A204.1 (cell line): ENCODE results near the gene KDM1B.
"Not testable (repeated sequence)": the region's sequence is repeated elsewhere in the genome, so short reads cannot be mapped to it uniquely, and the experiment has no call there.

Experiments
- FAIRE-seq: peaks from 2 replicates; lab custom pipeline; 2012; peaks lifted over from hg19 to GRCh38; lab: Jason Lieb, UNC

Gene KDM1B

DNA sequence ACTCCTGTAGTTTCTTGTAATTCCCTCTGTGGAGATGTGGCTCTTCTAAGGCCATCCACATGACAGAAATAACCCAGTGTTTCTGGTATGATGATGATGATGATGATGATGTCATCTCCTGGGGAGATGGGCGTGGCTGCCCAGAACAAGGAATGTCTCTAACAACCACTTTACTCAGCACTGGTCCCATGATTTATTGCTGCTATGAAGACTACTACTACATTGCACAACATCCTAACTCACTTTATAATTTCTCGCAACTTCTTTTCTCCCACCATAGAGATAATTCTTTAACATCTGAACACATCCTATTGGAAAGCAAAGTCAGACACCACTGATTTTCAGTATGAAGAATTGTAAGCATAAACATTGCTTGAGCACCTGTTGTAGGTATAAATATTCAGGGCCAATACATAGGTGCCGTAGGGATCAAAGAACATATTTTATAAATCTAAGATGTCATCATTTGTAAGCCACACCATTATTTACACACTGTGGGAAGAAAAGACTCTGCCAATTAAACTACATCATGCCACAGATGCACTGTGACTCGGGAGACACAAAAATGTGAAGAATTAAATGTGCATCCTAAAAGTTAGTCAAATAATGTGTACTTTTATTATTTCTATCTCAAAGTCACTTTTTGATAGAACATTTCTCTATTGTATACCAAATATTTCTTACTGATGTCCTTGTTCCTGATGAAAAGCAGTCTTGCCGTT lies 6.8 kb upstream of the KDM1B start:
- FAIRE-seq: no peak

DNA sequence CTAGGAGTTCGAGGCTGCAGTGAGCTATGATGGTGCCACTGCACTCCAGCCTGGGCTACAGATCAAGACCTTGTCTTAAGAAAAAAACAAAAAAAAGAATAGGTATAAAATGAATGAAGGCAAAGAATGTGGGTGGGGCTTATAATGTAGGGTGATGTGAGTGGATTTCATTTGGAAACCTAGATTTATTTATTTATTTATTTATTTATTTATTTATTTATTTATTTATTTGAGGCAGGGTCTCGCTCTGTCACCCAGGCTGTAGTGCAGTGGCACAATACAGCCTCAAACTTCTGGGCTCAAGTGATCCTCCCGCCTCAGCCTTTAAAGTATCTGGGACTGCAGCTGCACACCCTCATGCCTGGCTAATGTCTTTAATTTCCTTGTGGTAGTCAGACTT lies 3.8 kb upstream of the KDM1B start:
- not testable (repeated sequence) for FAIRE-seq

DNA sequence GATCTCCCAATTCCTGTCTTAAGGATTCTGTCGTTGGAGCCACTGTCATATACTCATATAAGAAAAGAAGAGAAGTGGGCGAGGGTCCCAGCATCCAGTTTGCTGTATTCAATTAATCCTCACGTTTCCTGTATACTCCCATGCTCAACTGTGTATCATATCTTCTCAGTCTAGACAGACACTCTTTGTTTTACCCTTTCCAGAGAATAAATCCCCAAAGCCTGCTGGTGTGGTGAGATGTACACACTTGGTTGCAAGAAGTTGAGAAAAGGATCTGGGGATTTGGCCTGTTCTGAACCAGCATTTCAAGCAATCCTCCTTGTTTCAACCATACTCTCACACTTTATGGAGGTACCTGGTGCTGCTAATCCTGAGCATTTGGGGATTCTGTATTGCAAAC lies 3.4 kb upstream of the KDM1B start:
- no peak for FAIRE-seq

DNA sequence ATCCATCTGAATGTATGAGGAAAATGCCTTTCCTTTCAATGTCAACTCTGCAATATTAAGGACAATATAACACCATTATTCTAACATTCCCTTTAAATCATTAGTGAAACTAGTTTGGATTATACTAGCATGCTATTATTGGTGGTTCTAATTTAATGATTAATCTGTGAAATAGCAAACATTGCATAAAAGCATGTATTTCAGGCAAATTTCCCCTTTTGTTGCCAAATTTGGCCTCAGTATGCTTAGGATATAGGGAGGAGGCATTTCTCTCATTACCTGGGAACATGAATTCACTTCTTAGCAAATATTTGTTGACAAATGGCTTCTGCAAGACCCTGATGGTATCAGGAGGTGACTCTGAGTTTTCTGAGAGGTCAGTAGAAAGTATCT lies 1.9 kb upstream of the KDM1B start:
- FAIRE-seq: no peak

DNA sequence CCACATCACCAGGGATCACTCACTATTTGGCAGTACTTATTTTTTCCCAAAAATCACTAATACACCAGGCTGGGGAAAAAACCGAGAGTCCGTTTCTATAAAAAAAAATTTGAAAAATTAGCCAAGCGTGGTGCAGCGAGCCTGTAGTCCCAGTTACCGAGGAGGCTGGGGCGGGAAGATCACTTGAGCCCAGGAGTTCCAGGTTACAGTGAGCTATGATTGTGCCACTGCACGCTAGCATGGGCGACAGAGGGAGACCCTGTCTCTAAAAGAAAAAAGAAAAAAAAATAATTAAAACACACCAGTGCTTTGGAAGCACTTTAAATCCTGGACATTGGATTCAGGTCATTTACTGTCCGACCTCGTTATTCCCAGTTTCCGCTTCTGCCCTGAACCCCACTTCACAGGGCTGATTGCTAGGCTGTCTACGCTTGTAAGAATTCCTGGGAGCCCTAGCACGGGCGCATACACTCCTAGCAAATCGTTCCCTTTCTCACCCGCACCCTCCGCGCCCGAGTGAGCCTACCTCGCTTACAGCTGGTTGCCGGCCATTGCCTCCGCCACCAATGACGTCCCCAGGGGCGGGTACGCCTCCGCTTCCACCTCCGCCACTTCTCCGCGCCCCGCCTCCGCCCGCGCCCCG lies 594 bp upstream of the KDM1B start, which contains the start of gene TPMT:
Gene TPMT (minus strand): TSS at position 571 of the 643 bp plus-strand sequence. CDS start 5,950 bp downstream, outside the sequence.
- FAIRE-seq: no peak

DNA sequence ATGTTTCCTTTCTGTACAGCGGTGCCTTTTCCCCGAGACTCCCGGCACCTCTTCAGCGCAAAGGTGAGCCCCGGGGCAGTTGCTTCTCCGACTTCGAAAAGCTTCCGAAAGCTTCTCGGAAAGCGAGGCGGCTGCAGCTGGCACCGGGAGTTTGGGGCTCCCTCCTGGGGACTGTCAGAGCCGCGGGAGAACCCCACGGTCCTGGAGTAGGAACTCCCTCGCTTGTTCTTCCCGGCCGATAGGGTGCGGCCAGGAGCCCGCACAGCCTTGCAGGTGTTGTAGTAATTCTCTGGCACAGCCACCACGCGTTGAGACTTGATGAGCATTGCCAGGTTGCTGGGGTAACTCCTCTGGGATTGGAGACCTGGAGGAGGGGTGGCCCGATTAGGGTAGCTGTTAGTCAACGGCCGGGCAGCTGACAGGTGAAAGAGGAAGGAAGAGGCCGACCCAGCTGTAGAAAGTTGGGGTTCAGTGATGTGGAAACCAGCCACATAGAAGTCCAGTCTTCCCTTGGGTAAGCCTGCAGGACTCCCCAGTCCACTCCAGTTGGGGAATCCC lies 721 bp downstream of the KDM1B start:
- FAIRE-seq: no peak

DNA sequence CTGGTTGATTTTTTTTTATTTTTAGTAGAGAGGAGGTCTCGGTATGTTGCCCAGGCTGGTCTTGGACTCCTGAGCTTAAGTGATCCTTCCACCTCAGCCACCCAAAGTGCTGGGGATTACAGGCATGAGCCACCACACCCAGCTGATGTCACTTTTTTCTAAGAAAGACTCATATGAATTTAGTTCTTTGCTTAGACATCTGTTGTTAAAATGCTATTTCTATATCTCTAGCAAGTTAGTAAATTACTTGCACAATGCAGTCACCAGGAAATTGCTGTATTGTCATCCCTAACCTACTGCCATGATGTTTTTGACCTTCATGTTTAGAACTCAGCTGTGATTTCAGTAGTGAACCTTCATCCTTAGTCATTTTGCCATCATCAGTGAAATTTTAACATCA lies 5.7 kb downstream of the KDM1B start:
- no peak for FAIRE-seq

DNA sequence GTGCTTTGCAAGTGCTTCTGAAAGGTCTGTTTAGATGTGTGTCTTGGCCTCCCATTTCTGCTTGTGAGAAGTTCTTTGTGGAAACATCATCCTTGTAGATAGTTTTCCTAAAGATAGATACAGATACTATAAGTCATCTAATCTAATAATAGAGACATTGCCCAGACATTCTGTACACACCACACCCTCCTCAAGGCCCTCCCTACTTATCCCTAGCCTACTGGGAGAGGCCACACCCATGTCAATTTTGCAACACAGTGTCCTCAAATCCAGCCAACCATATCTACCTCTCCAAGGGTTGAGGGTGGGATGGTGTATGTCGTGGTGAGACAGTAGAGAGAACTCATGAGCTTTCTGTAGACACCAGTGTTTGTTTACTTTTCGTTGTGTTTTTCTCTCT lies 6.2 kb downstream of the KDM1B start:
- no peak for FAIRE-seq

DNA sequence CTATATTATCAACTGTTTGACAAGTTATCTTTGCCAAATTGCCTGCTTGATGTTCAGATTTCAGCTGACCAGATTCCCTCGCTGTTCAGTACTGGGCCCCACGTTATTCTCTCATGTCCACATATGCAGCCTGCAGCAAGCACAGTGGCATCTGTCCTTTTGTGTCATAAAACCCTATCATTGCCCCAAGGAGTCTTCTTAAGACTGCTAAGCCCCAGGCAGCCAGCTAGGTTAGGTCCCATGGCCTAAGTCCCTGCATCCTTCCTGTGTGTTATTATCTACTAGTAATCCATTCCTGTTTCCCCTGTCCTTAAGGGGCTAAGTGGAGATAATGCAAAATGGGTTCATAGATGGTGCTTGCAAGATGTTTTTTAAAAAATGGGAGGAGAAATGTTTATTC lies 7.2 kb downstream of the KDM1B start:
- no peak for FAIRE-seq

DNA sequence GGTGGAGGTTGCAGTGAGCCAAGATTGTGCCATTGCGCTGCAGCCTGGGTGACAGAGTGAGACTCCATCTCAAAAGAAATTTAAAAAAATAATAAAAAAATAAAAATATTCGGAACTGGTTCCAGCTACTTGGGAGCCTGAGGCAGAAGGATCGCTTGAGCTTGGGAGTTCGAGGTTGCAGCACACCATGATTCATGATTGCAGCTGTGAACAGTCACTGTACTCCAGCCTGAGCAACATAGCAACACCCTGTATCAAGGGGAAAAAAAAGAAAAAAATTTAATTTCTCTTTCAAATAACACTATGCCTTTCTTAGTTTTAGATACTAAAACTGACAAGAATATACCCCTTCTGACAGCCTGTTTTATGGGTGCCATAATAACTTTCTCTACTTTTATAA lies 10.5 kb downstream of the KDM1B start:
- no peak for FAIRE-seq

DNA sequence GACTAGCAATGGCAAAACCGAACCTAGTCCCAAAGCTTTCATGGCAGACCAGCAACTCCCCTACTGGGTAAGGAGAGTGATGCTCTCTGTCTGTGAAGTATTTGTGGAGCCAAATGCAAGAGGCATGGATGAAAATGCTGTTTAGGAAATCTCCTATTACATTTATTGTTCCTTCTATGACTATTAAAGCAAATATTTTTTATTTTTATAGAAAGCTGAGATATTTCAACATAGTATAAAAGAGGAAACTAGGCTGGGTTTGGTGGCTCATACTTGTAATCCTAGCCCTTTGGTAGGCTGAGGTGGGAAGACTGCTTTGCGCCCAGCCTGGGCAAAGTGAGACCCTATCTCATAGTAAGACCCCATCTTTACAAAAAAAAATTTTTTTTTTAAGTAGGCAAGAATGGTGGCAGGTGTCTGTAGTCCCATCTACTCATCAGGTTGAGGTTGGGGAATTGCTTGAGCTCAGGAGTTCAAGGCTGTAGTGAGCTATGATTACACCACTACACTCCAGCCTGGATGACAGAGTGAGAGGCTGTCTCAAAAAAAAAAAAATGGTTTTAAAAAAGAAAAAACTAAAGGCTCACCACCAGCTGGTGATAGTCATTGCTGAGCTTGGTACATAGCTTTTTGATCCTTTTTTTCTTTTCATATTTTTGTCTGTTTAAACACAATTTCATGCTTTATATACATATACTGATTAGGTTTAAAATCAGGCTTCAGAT lies 11.3 kb downstream of the KDM1B start:
- no peak for FAIRE-seq

DNA sequence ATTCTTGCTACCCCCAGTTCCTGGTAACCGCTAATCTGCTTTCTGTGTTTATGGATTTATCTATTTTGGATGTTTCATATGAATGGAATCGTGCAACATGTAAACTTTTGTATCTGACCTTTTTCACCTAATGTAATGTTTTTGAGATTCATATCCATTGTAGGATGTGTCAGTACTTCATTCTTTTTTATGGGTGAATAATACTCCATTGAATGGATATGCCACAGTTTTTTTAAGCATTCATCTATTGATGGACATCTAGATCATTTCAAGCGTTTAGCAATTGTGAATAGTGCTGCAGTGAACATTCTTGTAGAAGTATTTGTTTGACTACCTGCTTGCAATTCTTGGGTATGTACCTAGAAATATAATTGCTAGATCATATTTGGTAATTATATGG lies 13.0 kb downstream of the KDM1B start:
- FAIRE-seq: no peak

DNA sequence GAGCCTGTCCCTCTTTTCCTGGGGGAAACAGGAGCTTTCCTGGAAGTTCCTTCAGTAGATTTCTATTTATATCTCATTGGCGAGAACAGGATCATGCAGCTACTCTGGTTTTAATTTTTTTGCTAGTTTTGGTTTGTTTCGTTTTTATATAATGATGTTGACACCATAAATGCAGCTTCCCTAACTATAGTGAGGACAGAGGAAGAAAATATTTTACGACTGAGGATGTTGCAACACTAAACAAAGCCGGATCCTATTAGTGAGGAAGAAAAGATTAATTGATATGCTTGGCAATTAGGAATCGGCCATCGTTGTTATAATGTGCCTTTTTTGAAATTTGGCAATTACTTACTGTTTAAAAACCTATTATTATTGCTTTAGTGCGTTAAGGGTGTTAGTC lies 16.6 kb downstream of the KDM1B start:
- no peak for FAIRE-seq

DNA sequence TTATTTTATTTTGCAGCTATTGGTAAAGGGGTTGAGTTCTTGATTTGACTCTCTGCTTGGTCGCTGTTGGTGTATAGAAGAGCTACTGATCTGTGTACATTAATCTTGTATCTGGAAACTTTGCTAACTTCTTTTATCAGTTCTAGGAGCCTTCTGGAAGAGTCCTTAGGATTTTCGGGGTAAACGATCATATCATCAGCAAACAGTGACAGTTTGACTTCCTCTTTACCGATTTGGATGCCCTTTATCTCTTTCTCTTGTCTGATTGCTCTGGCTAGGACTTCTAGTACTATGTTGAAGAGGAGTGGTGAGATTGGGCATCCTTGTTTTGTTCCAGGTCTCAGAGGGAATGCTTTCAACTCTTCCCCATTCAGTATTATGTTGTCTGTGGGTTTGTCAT lies 21.0 kb downstream of the KDM1B start:
- not testable (repeated sequence) for FAIRE-seq

DNA sequence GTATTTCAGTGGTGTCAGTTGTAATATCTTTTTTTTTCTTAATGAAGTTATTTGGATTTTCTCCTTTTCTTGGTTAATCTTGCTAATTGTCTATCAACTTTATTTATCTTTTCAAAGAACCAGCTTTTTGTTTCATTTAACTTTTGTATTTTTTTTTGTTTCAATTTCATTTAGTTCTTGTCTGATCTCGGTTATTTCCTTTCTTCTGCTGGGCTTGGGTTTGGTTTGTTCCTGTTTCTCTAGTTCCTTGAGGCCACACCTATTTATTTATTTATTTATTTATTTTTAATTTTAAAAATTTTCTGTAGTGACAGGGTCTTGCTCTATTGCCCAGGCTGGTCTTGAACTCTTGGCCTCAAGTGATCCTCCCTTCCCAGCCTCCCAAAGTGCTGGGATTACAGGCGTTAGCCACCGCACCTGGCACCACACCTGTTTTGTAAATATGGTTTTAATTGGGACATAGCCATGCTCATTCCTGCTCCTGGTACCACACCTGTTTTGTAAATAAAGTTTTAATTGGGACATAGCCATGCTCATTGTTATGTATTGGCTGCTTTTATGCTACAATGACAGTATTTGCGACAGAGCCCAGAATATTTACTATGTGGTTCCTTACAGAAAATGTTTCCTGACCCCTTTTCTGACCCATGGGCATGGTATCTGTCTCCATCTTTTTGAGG lies 22.2 kb downstream of the KDM1B start:
- peak; percentile 41 for FAIRE-seq

DNA sequence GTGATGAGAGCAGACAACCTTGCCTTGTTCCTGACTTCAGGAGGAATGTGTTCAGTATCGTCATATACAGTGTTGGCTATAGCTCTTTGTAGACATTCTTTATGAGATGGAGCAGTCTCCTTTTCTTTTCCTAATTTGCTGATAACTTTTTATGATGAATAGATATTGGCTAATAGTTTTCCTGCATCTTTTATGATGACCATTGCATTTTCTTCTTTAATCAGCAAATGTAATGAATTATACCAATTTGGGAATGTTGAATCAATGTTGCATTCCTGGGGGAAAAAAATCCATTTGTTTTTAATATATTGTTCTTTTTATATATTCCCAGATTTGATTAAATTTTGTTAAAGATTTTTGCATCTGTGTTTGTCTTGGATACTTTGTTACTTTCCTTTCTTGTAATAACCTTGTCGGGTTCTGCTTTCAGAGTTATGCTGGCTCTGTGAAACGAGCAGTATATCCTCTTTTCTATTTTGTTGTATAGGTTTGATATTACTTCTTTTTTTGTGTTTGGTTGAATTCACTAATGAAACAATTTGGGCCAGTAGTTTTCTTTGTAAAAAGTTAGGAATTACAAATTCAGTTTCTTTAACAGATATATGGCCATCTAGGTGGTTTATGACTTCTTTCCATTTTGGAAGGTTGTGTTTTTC lies 23.9 kb downstream of the KDM1B start:
- no peak for FAIRE-seq

DNA sequence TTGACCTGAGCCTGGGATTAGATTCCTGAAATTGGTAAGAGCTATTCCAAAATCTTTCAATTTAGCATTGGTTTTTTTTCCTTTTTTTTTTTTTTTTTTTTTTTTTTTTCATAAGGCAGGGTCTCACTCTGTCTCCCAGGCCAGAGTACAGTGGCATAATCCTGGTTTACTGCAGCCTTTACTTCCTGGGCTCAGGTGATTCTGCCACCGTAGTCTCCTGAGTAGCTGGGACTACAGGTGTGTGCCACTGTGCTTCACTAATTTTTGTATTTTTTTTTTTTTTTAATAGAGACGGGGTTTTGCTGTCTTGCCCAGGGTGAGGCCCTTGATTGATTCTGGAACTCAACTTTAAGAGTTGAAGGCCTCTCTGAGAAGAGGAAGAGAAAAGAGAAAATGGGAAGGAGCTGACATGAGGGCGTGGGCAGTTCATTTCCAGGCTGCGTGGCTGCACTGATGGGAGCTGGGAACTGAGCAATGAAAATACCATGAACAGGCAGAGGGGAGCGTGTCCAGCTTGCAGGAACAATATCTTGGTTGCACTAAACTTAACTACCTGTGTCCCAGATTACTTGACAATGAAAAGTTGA lies 24.6 kb downstream of the KDM1B start:
- FAIRE-seq: no peak

DNA sequence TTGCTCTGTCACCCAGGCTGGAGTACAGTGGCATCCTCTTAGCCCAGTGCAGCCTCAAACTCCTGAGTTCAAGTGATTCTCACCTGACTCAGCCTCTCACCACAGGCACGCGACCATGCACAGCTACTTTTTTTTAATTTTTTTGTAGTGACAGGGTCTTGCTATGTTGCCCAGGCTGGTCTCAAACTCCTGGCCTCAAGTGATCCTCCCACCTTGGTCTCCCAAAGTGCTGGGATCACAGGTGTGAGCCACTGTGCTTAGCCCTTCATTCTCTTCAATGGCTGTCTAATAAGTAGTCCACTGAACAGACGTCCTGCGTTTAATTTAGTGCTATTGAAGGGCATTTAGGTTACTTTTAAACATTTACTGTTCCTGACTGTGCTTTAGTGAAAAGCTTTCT lies 27.3 kb downstream of the KDM1B start:
- no peak for FAIRE-seq

DNA sequence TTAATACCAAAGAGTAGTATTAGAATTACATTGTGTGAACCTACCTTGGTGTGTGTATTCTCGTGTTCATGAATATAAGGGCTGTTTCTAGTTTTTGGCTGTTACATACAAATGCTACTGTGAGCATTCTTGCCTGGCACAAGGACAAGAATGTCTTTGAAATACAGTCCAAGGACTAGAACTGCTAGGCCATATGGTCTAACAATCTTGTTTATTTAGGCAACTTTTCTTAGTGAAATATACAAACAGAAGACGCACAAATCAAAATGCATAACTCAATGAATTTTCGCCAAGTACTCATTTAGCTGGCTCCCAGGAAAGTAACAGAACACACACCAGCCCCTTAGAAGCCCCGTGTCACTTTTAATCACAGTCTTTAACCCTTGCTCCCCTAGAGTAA lies 28.5 kb downstream of the KDM1B start:
- FAIRE-seq: no peak

DNA sequence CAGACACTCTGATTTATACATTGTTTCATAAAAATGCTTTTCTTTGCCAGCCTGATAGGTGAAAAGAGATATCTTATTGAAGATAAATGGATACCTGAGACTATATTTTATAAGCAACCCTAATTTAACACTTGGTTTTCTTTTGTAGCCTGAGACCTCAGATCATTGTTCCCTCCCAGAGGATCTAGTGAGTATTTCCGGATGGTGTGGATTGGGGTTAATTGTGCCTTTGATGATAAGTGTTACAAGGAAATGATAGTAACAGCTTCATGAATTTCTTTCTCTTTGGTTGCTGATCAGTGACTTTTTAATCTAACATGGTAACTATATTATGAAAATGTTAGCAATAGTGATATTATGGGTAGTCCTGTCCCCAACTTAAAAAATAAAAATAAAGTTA lies 30.4 kb downstream of the KDM1B start:
- FAIRE-seq: no peak

DNA sequence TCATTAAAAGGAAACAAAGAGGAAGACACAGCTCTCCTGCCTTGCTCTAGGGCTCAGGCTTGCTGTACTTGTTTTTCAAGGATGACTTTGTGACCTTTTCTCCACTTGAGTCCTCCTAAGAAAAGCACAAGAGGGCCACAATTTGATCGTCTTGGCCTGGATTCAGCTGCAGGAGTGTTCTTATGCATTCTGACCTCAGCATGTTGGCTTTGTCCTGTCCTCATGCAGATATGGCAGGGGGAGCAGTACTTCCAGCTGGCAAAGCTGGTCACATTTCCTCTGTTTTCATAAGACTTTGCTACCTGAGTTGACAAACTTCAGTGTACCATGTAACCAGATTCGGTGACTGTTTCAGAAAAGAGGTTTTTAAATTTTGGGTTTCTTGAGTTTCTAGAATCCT lies 30.8 kb downstream of the KDM1B start:
- FAIRE-seq: no peak
